IMR-90 (cell line): ENCODE results near the gene ZSCAN16. TPM values are rescaled to one million over a fixed set of nuclear protein-coding genes. Genes with fewer than 3 reads are reported as not detected.

Experiments used
- ATAC-seq: fragments of 200-7000 bp; cut with Tn5 transposase; 2 replicates; pipeline ENCODE4 v1.9.1; 2020; ENCODE audit warnings: low read depth, mild to moderate bottlenecking, moderate library complexity
- BruUV-seq: library from RNA; stranded (reverse); fragments of 400-500 nt; replicated peaks from 2 replicates; lab custom pipeline; 2021; lab: Mats Ljungman, UMichigan
- CTCF ChIA-PET: fragments of 300-600 bp; formaldehyde crosslinking; extraction: SDS; loops from one replicate; lab custom pipeline; 2021; ENCODE audit warnings: antibody characterized with exemption; lab: Yijun Ruan, JAX
- POLR2A ChIA-PET: fragments of 300-600 bp; sonication (Branson Sonifier 250); formaldehyde crosslinking; loops from one replicate; lab custom pipeline; 2022; ENCODE audit warnings: antibody characterized with exemption; ENCODE audit not compliant: unreplicated experiment; lab: Charles Lee
- DNase-seq: peaks from one replicate; pipeline ENCODE4 v3.0.0; 2013
- H2AFZ ChIP-seq: replicated peaks from 2 replicates; pipeline ENCODE3; 2013; ENCODE audit warnings: low read length, mild to moderate bottlenecking; ENCODE audit not compliant: poor library complexity
- H2AK5ac ChIP-seq: 2 replicates; pipeline ENCODE4 v1.6.1; 2013; ENCODE audit warnings: low read depth, low read length, inconsistent platforms
- H2AK9ac ChIP-seq: replicated peaks from 2 replicates; pipeline ENCODE3; 2013; ENCODE audit warnings: mild to moderate bottlenecking, low read depth, low read length, moderate library complexity; ENCODE audit not compliant: poor library complexity
- H2BK120ac ChIP-seq: 2 replicates; pipeline ENCODE4 v1.6.1; 2013; ENCODE audit warnings: low read depth, low read length, inconsistent platforms
- H2BK15ac ChIP-seq: 3 replicates; pipeline ENCODE4 v1.6.1; 2013; ENCODE audit warnings: low read depth, low read length, inconsistent platforms
- H2BK20ac ChIP-seq: 2 replicates; pipeline ENCODE4 v1.6.1; 2013; ENCODE audit warnings: low read depth, mild to moderate bottlenecking, inconsistent platforms, low read length, moderate library complexity
- H2BK5ac ChIP-seq: 2 replicates; pipeline ENCODE4 v1.6.1; 2013; ENCODE audit warnings: mild to moderate bottlenecking, low read depth, low read length, inconsistent platforms; ENCODE audit not compliant: poor library complexity, severe bottlenecking
- H3K14ac ChIP-seq: replicated peaks from 2 replicates; pipeline ENCODE4 v1.6.1; 2013; ENCODE audit warnings: low read depth, low read length, inconsistent platforms
- H3K18ac ChIP-seq: 2 replicates; pipeline ENCODE4 v1.6.1; 2013; ENCODE audit warnings: low read depth, low read length, control low read depth
- H3K23ac ChIP-seq: 2 replicates; pipeline ENCODE4 v1.6.1; 2013; ENCODE audit warnings: low read depth, low read length, inconsistent platforms
- H3K27ac ChIP-seq: 2 replicates; pipeline ENCODE4 v1.5.1; 2013; ENCODE audit warnings: mild to moderate bottlenecking, control low read depth, low read length; ENCODE audit not compliant: insufficient read depth
- H3K27me3 ChIP-seq: 2 replicates; pipeline ENCODE4 v1.6.1; 2013; ENCODE audit warnings: low read length; ENCODE audit not compliant: control insufficient read depth, insufficient read depth
- H3K36me3 ChIP-seq: 2 replicates; pipeline ENCODE4 v1.6.1; 2013; ENCODE audit warnings: low read length, mixed read lengths; ENCODE audit not compliant: control insufficient read depth, insufficient read depth
- H3K4ac ChIP-seq: 2 replicates; pipeline ENCODE4 v1.6.1; 2013; ENCODE audit warnings: low read depth, low read length, inconsistent platforms
- H3K4me1 ChIP-seq: 2 replicates; pipeline ENCODE4 v1.6.1; 2013; ENCODE audit warnings: low read length, mixed read lengths; ENCODE audit not compliant: control insufficient read depth, insufficient read depth
- H3K4me2 ChIP-seq: 2 replicates; pipeline ENCODE4 v1.6.1; 2013; ENCODE audit warnings: low read depth, mild to moderate bottlenecking, control low read depth, low read length, moderate library complexity
- H3K4me3 ChIP-seq: 2 replicates; pipeline ENCODE4 v1.5.1; 2013; ENCODE audit warnings: low read depth, mild to moderate bottlenecking, control low read depth, low read length, moderate library complexity; ENCODE audit not compliant: insufficient read depth
- H3K56ac ChIP-seq: 2 replicates; pipeline ENCODE4 v1.6.1; 2013; ENCODE audit warnings: low read length, inconsistent platforms; ENCODE audit not compliant: insufficient read depth; ENCODE audit errors: extremely low read depth
- H3K79me1 ChIP-seq, 2 experiments: 2 replicates each; pipeline ENCODE4 v1.6.1; 2013; ENCODE audit warnings: low read length in 2 of 2, inconsistent platforms in 1 of 2, low read depth in 1 of 2
- H3K9ac ChIP-seq: 2 replicates; pipeline ENCODE4 v1.6.1; 2013; ENCODE audit warnings: low read depth, low read length, control low read depth
- H3K9me1 ChIP-seq: 2 replicates; pipeline ENCODE4 v1.6.1; 2013; ENCODE audit warnings: low read length, inconsistent platforms; ENCODE audit not compliant: insufficient read depth
- H3K9me3 ChIP-seq: 2 replicates; pipeline ENCODE4 v1.6.1; 2013; ENCODE audit warnings: low read length; ENCODE audit not compliant: control insufficient read depth, insufficient read depth
- H4K20me1 ChIP-seq: 2 replicates; pipeline ENCODE4 v1.6.1; 2013; ENCODE audit warnings: low read length, inconsistent platforms; ENCODE audit not compliant: insufficient read depth
- H4K5ac ChIP-seq: 2 replicates; pipeline ENCODE4 v1.6.1; 2013; ENCODE audit warnings: mild to moderate bottlenecking, low read depth, low read length, control low read depth
- H4K8ac ChIP-seq, 2 experiments: 2 replicates each; pipeline ENCODE4 v1.6.1; 2013; ENCODE audit warnings: low read depth in 2 of 2, low read length in 2 of 2, control low read depth in 1 of 2, inconsistent platforms in 1 of 2
- H4K91ac ChIP-seq: 2 replicates; pipeline ENCODE4 v1.6.1; 2013; ENCODE audit warnings: low read depth, low read length, inconsistent platforms; ENCODE audit not compliant: insufficient read depth
- BHLHE40 ChIP-seq: fragments of 150-350 bp; IDR thresholded peaks from 2 replicates; pipeline ENCODE4 v1.6.1; 2016; ENCODE audit warnings: mild to moderate bottlenecking, low read depth, low read length
- CHD1 ChIP-seq: IDR thresholded peaks from 2 replicates; pipeline ENCODE4 v1.6.1; 2012; ENCODE audit warnings: low read depth, low read length, improper control_type of control experiment
- ELK1 ChIP-seq: fragments of 150-350 bp; IDR thresholded peaks from 2 replicates; pipeline ENCODE4 v1.6.1; 2016; ENCODE audit warnings: low read depth, mild to moderate bottlenecking, low read length, moderate library complexity, borderline replicate concordance
- MAZ ChIP-seq: IDR thresholded peaks from 2 replicates; pipeline ENCODE4 v1.6.1; 2012; ENCODE audit warnings: low read depth, mild to moderate bottlenecking, low read length, improper control_type of control experiment, moderate library complexity, borderline replicate concordance
- POLR2A ChIP-seq: IDR thresholded peaks from 2 replicates; pipeline ENCODE4 v1.6.1; 2012; ENCODE audit warnings: mild to moderate bottlenecking, low read depth, low read length
- RAD21 ChIP-seq: IDR thresholded peaks from 2 replicates; pipeline ENCODE4 v1.6.1; 2012; ENCODE audit warnings: low read length, improper control_type of control experiment
- WGBS, 2 experiments: methylation state at CpG; one replicate each; pipeline versions ENCODE4 v1.1.5 to v1.1.7; 2013; ENCODE audit warnings: missing lambda C conversion rate in 2 of 2; ENCODE audit not compliant: insufficient read length in 1 of 2; ENCODE audit errors: extremely low coverage in 2 of 2; 5-methylcytosine and 5-hydroxymethylcytosine counted together
- dilution Hi-C: fragments of 300-500 bp; cut with HindIII; formaldehyde crosslinking; loops from one replicate; pipeline ENCODE4 v1.14.3; 2018; ENCODE audit warnings: low sequenced_read_pairs; ENCODE audit not compliant: unreplicated experiment
- in situ Hi-C: fragments of 300-500 bp; cut with MboI; formaldehyde crosslinking; loops from 3 replicates; pipeline ENCODE4 v1.14.3; 2019; ENCODE audit warnings: low sequenced_read_pairs, inconsistent platforms, mixed read lengths
- intact Hi-C: fragments of 100-400 bp; cut with micrococcal nuclease; formaldehyde crosslinking; loops from 2 replicates; pipeline ENCODE4 v1.10.0; 2022
- polyA plus RNA-seq, 3 experiments: library from polyadenylated mRNA; depleted of rRNA; stranded (reverse); fragments of >200 nt; gene quantifications; 2 replicates each; pipeline ENCODE4 v1.2.3, GENCODE V29; 2012; ENCODE audit warnings: low replicate concordance in 1 of 3
- total RNA-seq: library from RNA; depleted of rRNA; stranded (reverse); fragments of >200 nt; gene quantifications from 2 replicates; pipeline ENCODE4 v1.2.3, GENCODE V29; 2012

ZSCAN16 gene
- total and polyA plus RNA-seq, 2 of the 4 experiments (the other 2 are of a cell fraction), result 1.8 to 3.0 TPM

DNA sequence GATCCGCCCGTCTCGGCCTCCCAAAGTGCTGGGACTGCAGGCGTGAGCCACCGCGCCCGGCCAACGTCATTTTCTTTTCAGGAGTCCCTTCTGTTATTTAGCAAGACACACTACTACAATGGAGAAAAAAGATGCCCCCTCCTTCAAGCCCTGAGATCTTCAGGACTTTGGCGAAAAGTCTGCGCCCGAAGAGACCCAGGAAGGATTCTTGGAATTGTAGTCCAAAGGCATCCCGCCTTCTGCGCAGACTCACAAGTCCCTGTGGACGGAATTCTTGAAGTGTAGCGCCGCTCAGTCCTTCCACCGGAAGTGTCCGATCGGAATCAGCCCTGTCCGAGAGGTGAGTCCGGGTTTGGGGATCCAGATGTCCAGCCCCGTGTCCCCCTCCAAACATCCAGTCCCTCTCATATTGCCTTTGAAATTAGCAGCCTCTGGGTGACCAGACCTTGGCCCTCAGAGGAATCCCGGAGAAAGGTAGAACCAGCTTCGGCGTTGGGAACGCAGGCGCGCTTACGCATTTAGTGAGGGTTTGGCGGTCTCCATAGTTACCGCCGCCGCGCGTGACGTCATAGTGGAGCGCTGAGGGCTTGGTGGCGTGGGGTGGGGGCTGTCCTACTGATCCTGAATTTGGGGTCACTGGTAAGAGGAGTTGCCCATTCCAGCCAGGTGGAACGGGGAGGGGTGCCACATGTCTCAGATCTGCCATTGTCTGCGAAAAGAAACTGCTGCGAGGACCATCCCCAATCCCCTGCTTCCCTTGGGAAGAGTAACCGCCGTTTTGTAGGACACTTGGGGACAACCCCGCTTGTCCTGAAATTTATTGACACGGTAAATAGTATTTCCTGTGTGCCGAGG, 43.6 kb upstream of the ZSCAN16 start:
- Histone ChIP-seq H2BK120ac (peak overlapping the region; percentile 84), H3K4me3 (peak overlapping the region; percentile 75), H3K27me3 (no peaks in the 10 kb centered on the region), H3K36me3 (no peaks in the 10 kb centered on the region), H4K5ac (peak overlapping the region; percentile 83), H3K9me1 (0 out of 2 replicates have a peak, but pooled peaks cover 7% of the 10 kb centered on the region), H3K27ac (peak overlapping the region; percentile 83), H3K14ac (peak overlapping the region; percentile 71), H2AK5ac (no peak overlapping the region; the same call in 1 of the 2 replicates), H3K9me3 (no peaks in the 10 kb centered on the region), H2BK20ac (no peak overlapping the region; the same call in 1 of the 2 replicates), H4K20me1 (no peaks in the 10 kb centered on the region), H3K18ac (no peak overlapping the region; the same call in 1 of the 2 replicates), H2BK15ac (peak overlapping the region; percentile 60; the same call in 1 of the 3 replicates), H2AK9ac (peak overlapping the region; percentile 81), H3K9ac (peak overlapping the region; percentile 75), H3K56ac (peak overlapping the region; percentile 68; the same call in 1 of the 2 replicates), H3K4ac (peak overlapping the region; percentile 82), H4K91ac (peak overlapping the region; percentile 77), H3K4me1 (peaks cover 2% of the 10 kb centered on the region; the same call in 1 of the 2 replicates), H2BK5ac (peak overlapping the region; percentile 77), H3K23ac (peak overlapping the region; percentile 47; the same call in 1 of the 2 replicates), H3K4me2 (peak overlapping the region; percentile 94), H4K8ac (peak overlapping the region; percentile 73 to 98), H3K79me1 (0 out of 4 replicates have a peak, but pooled peaks cover 0 to 3% of the 10 kb centered on the region in 2 experiments), H2AFZ (peak overlapping the region; percentile 98)
- in situ Hi-C loops (no loop called here), dilution Hi-C loops (no loop called here), intact Hi-C loops (loop anchor here (5.0 kb wide), 2 partner anchors 131 to 256 kb away; partner anchors contain the start of gene ZSCAN31)
- BruUV-seq, result no TSS peak
- POLR2A ChIA-PET, result no interaction called here
- DNase-seq, result peak; percentile 98
- peak; percentile 90; the same call in 1 of the 2 replicates for TF ChIP-seq ELK1
- peak; percentile 70; the same call in 1 of the 2 replicates for TF ChIP-seq MAZ
- TF ChIP-seq POLR2A, result peak; percentile 14; the same call in 1 of the 2 replicates
- TF ChIP-seq BHLHE40, result no peak
- TF ChIP-seq CHD1, result 0 out of 2 replicates have a peak, but pooled peaks have one; percentile 65
- TF ChIP-seq RAD21, result no peak
- WGBS, 2 experiments, result 0% methylated on average over 9 of the region's 46 CpGs; no CpG with 5 or more reads in 1 of the 2 experiments
- CTCF ChIA-PET, result no interaction called here
- ATAC-seq, result peak; percentile 98
